ENCODE measurements around the gene FAM168B. TPM values are rescaled to one million over a fixed set of nuclear protein-coding genes. Genes with fewer than 3 reads are reported as not detected.
A peak's percentile ranks its signal among the peaks of the same experiment; 100 is the strongest.

The FAM168B gene
- 111 and 114 TPM in 2 replicates for total RNA-seq
- long read RNA-seq, partial matches to known transcripts = 0 of 100 reads
- long read RNA-seq, other reads (novel, unspliced or antisense) = 99 of 100 reads

GRCh38 chr2:131093006-131093695 lies at the start of gene FAM168B:
TSS of gene FAM168B (minus strand) at chr2:131093460. CDS start at chr2:131082646, 10,814 bp downstream.
- Mint-ChIP-seq H3K4me3 (ENCODE audit: unreplicated experiment) (peak within 1 kb of the TSS; percentile 91), H3K9me3 (ENCODE audit: unreplicated experiment) (no peaks in the 10 kb centered on the region), H3K27ac (ENCODE audit: unreplicated experiment) (peak within 1 kb of the TSS; percentile 94), H3K4me1 (ENCODE audit: unreplicated experiment) (peaks cover 24% of the 10 kb centered on the region), H3K36me3 (ENCODE audit: unreplicated experiment) (peaks cover 7% of the 10 kb centered on the region), H3K27me3 (ENCODE audit: unreplicated experiment) (no peaks in the 10 kb centered on the region)
- TF ChIP-seq CTCF (IDR thresholded peaks at IDR 0.05) = no peak
- peak; percentile 95 for DNase-seq (ENCODE audit: extremely low spot score, unreplicated experiment)

GRCh38 chr2:131142849-131143248 lies 49.6 kb upstream of the FAM168B start:
- no peaks in the 10 kb centered on the region for H3K9me3 Mint-ChIP-seq (ENCODE audit: unreplicated experiment)
- TF ChIP-seq CTCF (IDR thresholded peaks at IDR 0.05) = no peak
- peaks cover 44% of the 10 kb centered on the region for H3K36me3 Mint-ChIP-seq (ENCODE audit: unreplicated experiment)

GRCh38 chr2:131140581-131140980 lies 47.3 kb upstream of the FAM168B start:
- DNase-seq (ENCODE audit: extremely low spot score, unreplicated experiment) = no peak
- no peak for TF ChIP-seq CTCF (IDR thresholded peaks at IDR 0.05)
- Mint-ChIP-seq H3K4me3 (ENCODE audit: unreplicated experiment) (no peak overlapping the region), H3K4me1 (ENCODE audit: unreplicated experiment) (no peaks in the 10 kb centered on the region), H3K36me3 (ENCODE audit: unreplicated experiment) (peaks cover 43% of the 10 kb centered on the region), H3K9me3 (ENCODE audit: unreplicated experiment) (no peaks in the 10 kb centered on the region), H3K27me3 (ENCODE audit: unreplicated experiment) (no peaks in the 10 kb centered on the region), H3K27ac (ENCODE audit: unreplicated experiment) (no peak overlapping the region)

More at GRCh38 chr2:131142849-131143248, 49.6 kb upstream of the FAM168B start:
- DNase-seq (ENCODE audit: extremely low spot score, unreplicated experiment) = no peak
- H3K4me3 Mint-ChIP-seq (ENCODE audit: unreplicated experiment) = no peak overlapping the region
- no peaks in the 10 kb centered on the region for H3K4me1 Mint-ChIP-seq (ENCODE audit: unreplicated experiment)
- no peaks in the 10 kb centered on the region for H3K27me3 Mint-ChIP-seq (ENCODE audit: unreplicated experiment)
- H3K27ac Mint-ChIP-seq (ENCODE audit: unreplicated experiment) = no peak overlapping the region

- no peak for TF ChIP-seq CTCF (IDR thresholded peaks at IDR 0.05)
- Mint-ChIP-seq H3K4me3 (ENCODE audit: unreplicated experiment) (no peak overlapping the region), H3K36me3 (ENCODE audit: unreplicated experiment) (peaks cover 48% of the 10 kb centered on the region), H3K9me3 (ENCODE audit: unreplicated experiment) (no peaks in the 10 kb centered on the region), H3K27ac (ENCODE audit: unreplicated experiment) (no peak overlapping the region), H3K4me1 (ENCODE audit: unreplicated experiment) (no peaks in the 10 kb centered on the region), H3K27me3 (ENCODE audit: unreplicated experiment) (no peaks in the 10 kb centered on the region)
- no peak for DNase-seq (ENCODE audit: extremely low spot score, unreplicated experiment)
These were observed 39.5 kb upstream of the FAM168B start for GRCh38 chr2:131132729-131133128.

- no peak overlapping the region for H3K4me3 Mint-ChIP-seq (ENCODE audit: unreplicated experiment)
- peaks cover 64% of the 10 kb centered on the region for H3K36me3 Mint-ChIP-seq (ENCODE audit: unreplicated experiment)
- TF ChIP-seq CTCF (IDR thresholded peaks at IDR 0.05) = no peak
- DNase-seq (ENCODE audit: extremely low spot score, unreplicated experiment) = no peak
- no peaks in the 10 kb centered on the region for H3K27me3 Mint-ChIP-seq (ENCODE audit: unreplicated experiment)
- H3K27ac Mint-ChIP-seq (ENCODE audit: unreplicated experiment) = no peak overlapping the region
- no peaks in the 10 kb centered on the region for H3K9me3 Mint-ChIP-seq (ENCODE audit: unreplicated experiment)
- no peaks in the 10 kb centered on the region for H3K4me1 Mint-ChIP-seq (ENCODE audit: unreplicated experiment)
These were observed 37.0 kb upstream of the FAM168B start for GRCh38 chr2:131130298-131130596.

Measured in osteocyte (in vitro differentiated cells).